Fibroblast of skin of left quadriceps (primary cell): ENCODE results near the gene TM4SF20.

Source experiments
- DNase-seq, 2 experiments: peaks; one replicate each; pipeline ENCODE4 v3.0.0-alpha.2; 2013; ENCODE audit warnings: low read depth in 2 of 2

TM4SF20 gene

DNA sequence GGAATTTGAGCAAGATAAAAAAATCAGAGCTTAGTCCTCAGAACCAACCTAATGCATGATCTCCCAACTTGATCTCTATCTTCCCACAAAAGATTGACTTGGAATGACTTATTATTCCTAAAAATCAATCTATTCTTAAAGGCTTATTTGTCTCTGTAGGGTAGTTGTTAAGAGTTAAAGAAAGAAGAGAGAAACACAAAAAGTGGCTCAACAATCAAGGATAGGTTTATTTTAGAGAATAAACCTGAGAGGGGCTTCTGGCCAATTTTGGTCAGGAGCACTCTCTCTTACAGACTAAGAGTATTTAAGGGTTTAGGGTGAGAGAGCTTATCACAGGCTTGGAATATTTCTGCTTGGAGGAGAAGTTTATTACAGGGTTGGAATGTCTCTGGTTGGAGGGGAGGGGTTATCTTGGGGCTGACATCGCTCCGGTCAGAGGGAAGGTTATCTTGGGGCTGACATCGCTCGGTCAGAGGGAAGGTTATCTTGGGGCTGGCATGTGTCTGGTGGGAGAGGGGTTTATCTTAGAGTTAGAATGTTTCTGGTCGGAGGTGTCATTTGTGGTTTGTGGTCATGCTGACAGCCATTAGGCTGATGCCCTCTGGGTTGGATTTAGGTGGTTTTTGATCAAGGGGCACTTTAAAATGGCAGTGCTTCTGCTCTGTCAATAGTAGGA lies 56.4 kb downstream of the TM4SF20 start:
- DNase-seq, result no peak

DNA sequence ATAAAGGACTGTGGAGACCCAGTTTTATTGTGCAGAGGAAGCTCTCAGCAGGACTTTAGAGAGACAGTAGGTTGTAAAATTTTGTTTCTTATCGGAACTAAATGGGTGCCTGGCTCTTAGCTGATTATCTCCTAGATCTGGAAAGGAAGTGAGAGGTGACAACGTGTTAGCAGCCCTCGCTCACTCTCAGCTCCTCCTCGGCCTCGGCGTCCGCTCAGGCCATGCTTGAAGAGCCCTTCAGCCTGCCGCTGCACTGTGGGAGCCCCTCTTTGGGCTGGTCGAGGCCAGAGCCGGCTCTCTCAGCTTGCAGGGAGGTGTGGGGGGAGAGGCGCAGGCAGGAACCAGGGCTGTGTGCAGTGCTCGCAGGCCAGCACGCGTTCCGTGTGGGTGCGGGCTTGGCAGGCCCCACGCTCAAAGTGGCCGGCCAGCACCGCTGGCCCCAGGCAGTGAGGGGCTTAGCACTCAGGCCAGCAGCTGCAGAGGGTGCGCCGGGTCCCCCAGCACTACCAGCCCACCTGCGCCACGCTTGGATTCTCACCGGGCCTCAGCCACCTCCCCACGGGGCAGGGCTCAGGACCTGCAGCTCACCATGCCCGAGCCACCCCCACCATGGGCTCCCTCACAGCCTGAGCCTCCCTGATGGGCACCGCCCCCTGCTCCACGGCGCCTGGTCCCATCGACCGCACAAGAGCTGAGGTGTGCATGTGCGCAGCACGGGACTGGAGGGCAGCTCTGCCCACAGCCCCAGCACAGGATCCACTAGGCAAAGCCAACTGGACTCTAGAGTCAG lies 58.6 kb downstream of the TM4SF20 start:
- DNase-seq, result no peak

GRCh38 chr2:227317834-227318233 lies 61.3 kb downstream of the TM4SF20 start:
- no peak for DNase-seq

DNA sequence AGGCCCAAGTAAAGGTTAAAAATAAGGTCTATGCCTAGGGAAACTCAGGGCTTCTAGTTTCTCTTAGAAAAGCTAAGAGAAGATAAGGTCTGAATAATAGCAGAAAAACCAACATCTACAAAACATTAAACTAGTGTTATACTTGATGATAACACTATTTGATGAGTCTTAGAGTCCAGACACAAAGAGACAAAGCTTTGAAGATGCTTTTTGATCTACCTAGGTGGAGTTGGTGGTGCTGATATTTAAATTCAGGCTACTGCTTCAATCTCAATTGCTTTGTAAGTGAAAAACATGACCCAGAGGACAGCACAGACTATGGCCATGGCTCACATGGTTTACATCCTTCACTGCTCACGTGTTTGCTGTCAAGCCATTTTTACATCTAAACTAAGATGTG lies 65.8 kb downstream of the TM4SF20 start:
- no peak for DNase-seq

GRCh38 chr2:227312579-227312978 lies 66.5 kb downstream of the TM4SF20 start:
- DNase-seq, result no peak
